DND-41 (cell line): ENCODE results near the gene PDE4DIP.
"Not testable (repeated sequence)": the region's sequence is repeated elsewhere in the genome, so short reads cannot be mapped to it uniquely, and the experiment has no call there.

Experiments used
- ATAC-seq: fragments of 200-7000 bp; cut with Tn5 transposase; 3 replicates; pipeline ENCODE4 v1.9.1; 2021; ENCODE audit warnings: low read depth; ENCODE audit not compliant: insufficient read depth
- DNase-seq: peaks from one replicate; pipeline ENCODE4 v3.0.0-alpha.2; 2020
- H2AFZ ChIP-seq: 2 replicates; pipeline ENCODE4 v1.6.0; 2012; ENCODE audit warnings: low read depth, low read length
- H3K27ac ChIP-seq: 2 replicates; pipeline ENCODE4 v1.5.1; 2012; ENCODE audit warnings: low read length, inconsistent platforms
- H3K27me3 ChIP-seq: fragments of 200-600 bp; sonication (generic); 2 replicates; pipeline ENCODE4 v1.6.0; 2012; ENCODE audit warnings: low read length, mild to moderate bottlenecking, inconsistent platforms; ENCODE audit not compliant: insufficient read depth, poor library complexity
- H3K36me3 ChIP-seq: 2 replicates; pipeline ENCODE4 v1.5.1; 2012; ENCODE audit warnings: low read length, inconsistent platforms; ENCODE audit not compliant: insufficient read depth
- H3K4me1 ChIP-seq: 2 replicates; pipeline ENCODE4 v1.5.1; 2012; ENCODE audit warnings: mild to moderate bottlenecking, low read length; ENCODE audit not compliant: insufficient read depth
- H3K4me2 ChIP-seq: 2 replicates; pipeline ENCODE4 v1.6.0; 2012; ENCODE audit warnings: mild to moderate bottlenecking, moderate library complexity, low read length, inconsistent platforms; ENCODE audit not compliant: insufficient read depth
- H3K4me3 ChIP-seq, 2 experiments: fragments of 200-600 bp in 1 of 2; shearing (Covaris generic) in 1 of 2; 2 replicates each; pipeline ENCODE4 v1.5.1; 2012 to 2016; ENCODE audit warnings: inconsistent platforms in 2 of 2, low read length in 2 of 2, mild to moderate bottlenecking in 2 of 2, low read depth in 1 of 2, moderate library complexity in 1 of 2
- H3K79me2 ChIP-seq: 2 replicates; pipeline ENCODE4 v1.6.0; 2012; ENCODE audit warnings: low read length, inconsistent platforms; ENCODE audit not compliant: insufficient read depth
- H3K9ac ChIP-seq: 2 replicates; pipeline ENCODE4 v1.6.0; 2012; ENCODE audit warnings: low read depth, mild to moderate bottlenecking, inconsistent platforms, low read length, moderate library complexity
- H3K9me3 ChIP-seq: 2 replicates; pipeline ENCODE4 v1.5.1; 2012; ENCODE audit warnings: low read length, moderate library complexity, mild to moderate bottlenecking, inconsistent platforms; ENCODE audit not compliant: insufficient read depth, severe bottlenecking
- H4K20me1 ChIP-seq: 2 replicates; pipeline ENCODE4 v1.6.0; 2012; ENCODE audit warnings: low read length; ENCODE audit not compliant: insufficient read depth

Gene PDE4DIP

DNA sequence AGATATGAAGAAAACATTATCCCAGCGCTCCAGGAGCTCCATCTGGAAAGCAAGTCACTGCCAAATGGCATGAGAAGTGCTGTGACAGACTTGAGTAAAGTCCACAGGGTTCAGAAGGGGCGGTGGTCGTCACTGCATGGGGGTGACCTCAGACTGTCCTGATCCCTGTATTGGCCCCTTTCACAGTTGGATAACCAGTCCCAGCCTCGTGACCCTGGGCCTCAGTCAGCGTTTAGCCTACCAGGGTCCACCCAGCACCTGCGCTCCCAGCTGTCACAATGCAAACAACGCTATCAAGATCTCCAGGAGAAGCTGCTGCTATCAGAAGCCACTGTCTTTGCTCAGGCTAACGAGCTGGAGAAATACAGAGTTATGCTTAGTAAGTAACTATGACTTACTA is 158.4 kb downstream of the PDE4DIP start:
- H3K36me3 ChIP-seq, result not testable (repeated sequence)

DNA sequence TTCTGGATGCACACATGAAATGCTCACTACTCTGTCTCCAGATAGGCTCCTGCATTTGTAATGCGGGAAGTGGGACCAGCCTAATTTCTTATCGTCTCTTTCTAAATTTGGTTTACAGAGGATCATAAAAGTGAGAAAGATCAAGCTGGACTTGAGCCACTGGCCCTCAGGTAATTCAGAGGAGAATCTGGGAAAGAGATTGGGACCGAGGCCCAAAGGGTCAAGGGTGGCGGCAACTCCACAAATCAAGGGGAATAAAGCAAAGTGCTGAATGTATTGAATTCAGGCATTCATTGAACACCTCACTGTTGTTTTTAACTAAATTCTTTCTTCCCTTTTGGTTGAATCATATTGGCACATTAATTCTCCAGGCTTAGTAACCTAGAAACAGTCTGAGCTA is 164.1 kb downstream of the PDE4DIP start:
- H3K4me2 ChIP-seq, H4K20me1 ChIP-seq, H3K4me1 ChIP-seq, H3K27me3 ChIP-seq, H3K4me3 ChIP-seq, H3K27ac ChIP-seq, H3K9ac ChIP-seq, ATAC-seq, H2AFZ ChIP-seq, H3K79me2 ChIP-seq, H3K9me3 ChIP-seq, H3K36me3 ChIP-seq, DNase-seq: not testable (repeated sequence)

More for the DNA sequence above, 158.4 kb downstream of the PDE4DIP start:
- H3K79me2 ChIP-seq, H3K4me3 ChIP-seq, DNase-seq, H3K27me3 ChIP-seq, H3K27ac ChIP-seq, H3K9me3 ChIP-seq, H2AFZ ChIP-seq, ATAC-seq, H3K9ac ChIP-seq, H4K20me1 ChIP-seq, H3K4me2 ChIP-seq, H3K4me1 ChIP-seq: not testable (repeated sequence)

DNA sequence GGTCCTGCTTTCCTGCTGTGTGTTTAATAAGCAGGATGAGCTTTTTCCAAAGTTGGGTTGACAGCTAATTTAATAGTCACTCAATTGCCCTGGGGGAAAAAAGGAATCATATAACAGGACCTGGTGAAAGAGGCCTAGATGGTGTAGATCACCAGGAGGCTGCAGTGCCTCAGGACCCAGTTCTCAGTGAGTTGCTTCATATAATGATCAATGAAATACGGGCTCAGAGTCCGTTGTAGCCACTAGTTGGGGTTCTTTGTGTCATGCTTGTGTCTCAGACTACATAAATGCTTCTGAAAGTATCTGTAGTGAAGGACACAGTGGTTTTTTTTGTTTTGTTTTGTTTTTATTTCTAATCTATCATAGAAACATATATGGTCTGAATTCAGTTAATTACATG is 164.5 kb downstream of the PDE4DIP start:
- H3K4me1 ChIP-seq, H3K4me2 ChIP-seq, H4K20me1 ChIP-seq, H3K9ac ChIP-seq, DNase-seq, ATAC-seq, H3K79me2 ChIP-seq, H3K36me3 ChIP-seq, H3K4me3 ChIP-seq, H2AFZ ChIP-seq, H3K27ac ChIP-seq, H3K27me3 ChIP-seq, H3K9me3 ChIP-seq: not testable (repeated sequence)

DNA sequence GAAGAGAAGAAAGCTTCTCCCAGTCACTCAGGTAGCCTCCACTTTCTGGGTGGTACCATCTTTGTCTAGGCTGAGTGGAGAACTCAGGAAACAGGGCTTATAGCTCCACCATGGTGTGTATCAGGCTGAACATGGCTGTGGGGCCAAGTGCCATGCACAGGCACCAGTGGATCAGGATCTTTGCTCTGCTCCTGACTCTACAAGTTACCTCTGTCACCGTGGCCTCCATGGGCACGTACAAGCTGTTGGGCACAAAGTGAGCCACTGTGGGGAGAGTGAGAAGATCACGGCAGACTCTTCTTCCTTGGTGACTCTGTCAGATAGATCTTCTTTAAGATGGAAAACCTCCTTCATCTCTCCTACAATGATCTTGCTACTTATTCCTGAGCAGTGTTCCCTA is 165.5 kb downstream of the PDE4DIP start:
- not testable (repeated sequence) for H3K79me2 ChIP-seq, H3K4me1 ChIP-seq, H3K4me3 ChIP-seq, H3K4me2 ChIP-seq, H3K9ac ChIP-seq, H4K20me1 ChIP-seq, ATAC-seq, H2AFZ ChIP-seq, H3K27ac ChIP-seq, DNase-seq, H3K36me3 ChIP-seq, H3K27me3 ChIP-seq, H3K9me3 ChIP-seq

DNA sequence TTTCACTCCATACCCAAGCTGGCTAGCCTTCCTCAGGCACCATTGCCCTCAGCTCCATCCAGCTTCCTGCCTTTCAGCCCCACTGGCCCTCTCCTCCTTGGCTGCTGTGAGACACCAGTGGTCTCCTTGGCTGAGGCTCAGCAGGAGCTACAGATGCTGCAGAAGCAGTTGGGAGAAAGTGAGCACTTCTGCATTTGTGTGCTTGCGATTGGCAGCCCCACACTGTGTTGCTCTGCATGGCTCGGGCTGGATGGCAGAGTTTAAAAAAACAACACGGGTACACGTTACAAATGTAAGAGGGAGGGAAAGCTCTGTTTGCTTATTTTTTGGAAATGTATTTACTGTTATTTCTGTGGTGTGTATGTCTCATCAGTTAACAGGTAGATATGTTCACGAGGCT is 168.4 kb downstream of the PDE4DIP start:
- not testable (repeated sequence) for H3K79me2 ChIP-seq, H3K4me1 ChIP-seq, DNase-seq, H3K36me3 ChIP-seq, H3K27me3 ChIP-seq, H3K4me2 ChIP-seq, H3K9ac ChIP-seq, H3K4me3 ChIP-seq, H4K20me1 ChIP-seq, H2AFZ ChIP-seq, ATAC-seq, H3K27ac ChIP-seq, H3K9me3 ChIP-seq

DNA sequence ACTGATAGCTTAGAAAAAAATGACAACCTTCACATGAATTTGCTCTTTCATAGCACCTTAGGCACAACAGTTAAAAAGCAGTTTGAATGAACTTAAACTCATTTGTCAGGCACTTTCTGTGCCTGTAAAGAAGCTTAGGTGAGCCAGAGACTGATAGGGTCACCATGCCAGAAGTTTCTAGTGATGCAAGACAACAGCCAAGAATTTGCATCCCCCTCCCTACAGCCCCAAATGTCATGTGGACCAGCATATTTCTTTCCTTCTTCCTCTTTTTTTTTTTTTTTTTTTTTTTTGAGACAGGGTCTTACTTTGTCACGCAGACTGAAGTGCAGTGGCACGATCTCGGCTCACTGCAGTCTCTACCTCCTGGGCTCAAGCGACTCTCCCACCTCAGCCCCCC is 169.3 kb downstream of the PDE4DIP start:
- H3K79me2 ChIP-seq, H3K27me3 ChIP-seq, ATAC-seq, H3K9ac ChIP-seq, H3K36me3 ChIP-seq, DNase-seq, H3K9me3 ChIP-seq, H4K20me1 ChIP-seq, H2AFZ ChIP-seq, H3K27ac ChIP-seq, H3K4me2 ChIP-seq, H3K4me1 ChIP-seq, H3K4me3 ChIP-seq: not testable (repeated sequence)

DNA sequence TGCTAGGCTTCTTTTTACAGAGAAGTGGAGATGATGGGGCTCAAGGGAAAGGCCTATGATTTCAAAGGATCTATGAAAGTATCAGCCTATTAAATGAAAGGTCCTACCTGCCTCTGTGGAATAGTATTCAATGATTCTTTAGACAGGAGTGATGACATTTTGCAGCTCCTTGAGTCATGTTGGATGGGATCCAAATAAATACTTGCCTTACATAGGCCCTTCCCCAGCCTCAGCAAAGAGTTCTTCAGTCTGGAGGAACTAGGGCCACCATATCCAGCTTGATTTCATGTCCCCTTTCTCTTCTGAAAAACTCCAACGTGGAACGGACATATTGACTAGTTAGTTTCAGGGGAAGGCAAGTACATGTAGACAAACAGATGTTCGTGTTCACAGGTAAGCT is 171.3 kb downstream of the PDE4DIP start:
- H3K9me3 ChIP-seq, H3K27ac ChIP-seq, DNase-seq, H3K4me1 ChIP-seq, H3K36me3 ChIP-seq, H2AFZ ChIP-seq, H3K4me2 ChIP-seq, H3K4me3 ChIP-seq, H3K27me3 ChIP-seq, H3K79me2 ChIP-seq, H4K20me1 ChIP-seq, H3K9ac ChIP-seq, ATAC-seq: not testable (repeated sequence)

DNA sequence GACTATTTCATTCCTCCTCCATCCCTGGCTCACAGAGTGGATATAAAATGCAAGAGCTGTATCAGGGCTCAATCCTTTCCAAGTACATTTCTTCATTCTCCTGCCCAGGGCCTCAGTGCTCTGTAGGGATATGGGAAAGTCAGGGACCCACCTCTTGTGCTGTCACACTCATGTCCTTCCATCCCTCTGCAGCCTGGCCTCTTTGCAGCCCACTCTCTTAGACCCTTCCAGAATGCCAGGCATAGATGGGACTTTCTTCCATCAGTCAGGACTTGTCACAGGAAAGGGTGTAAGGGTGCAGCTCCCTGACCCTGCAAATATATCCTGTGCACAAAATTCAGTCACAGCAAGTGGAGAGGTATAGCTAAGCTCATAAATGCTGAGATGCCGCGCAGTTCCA is 172.4 kb downstream of the PDE4DIP start:
- not testable (repeated sequence) for H3K4me2 ChIP-seq, H3K36me3 ChIP-seq, H3K27me3 ChIP-seq, H3K4me3 ChIP-seq, H3K27ac ChIP-seq, H3K79me2 ChIP-seq, H3K4me1 ChIP-seq, H2AFZ ChIP-seq, ATAC-seq, H3K9ac ChIP-seq, H3K9me3 ChIP-seq, DNase-seq, H4K20me1 ChIP-seq

DNA sequence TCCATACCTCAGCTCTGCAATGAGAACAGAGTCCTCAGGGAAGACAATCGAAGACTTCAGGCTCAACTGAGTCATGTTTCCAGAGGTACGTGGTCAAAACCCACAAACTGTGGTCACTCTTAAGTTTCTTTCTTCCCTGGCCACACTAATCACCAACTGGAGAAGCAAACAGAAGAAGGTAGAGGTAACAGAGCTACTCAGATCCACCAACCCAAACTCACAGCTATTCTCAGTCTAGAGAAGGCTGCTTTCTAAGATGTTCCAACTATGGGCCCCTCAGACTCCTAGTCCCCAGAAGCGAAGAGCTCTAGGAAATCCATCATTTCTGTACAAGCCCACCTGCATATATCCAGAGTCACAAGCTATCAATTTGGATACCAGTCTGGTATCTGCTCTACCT is 174.3 kb downstream of the PDE4DIP start:
- H3K4me3 ChIP-seq, DNase-seq, H3K36me3 ChIP-seq, H2AFZ ChIP-seq, H3K79me2 ChIP-seq, ATAC-seq, H3K9me3 ChIP-seq, H3K9ac ChIP-seq, H3K27ac ChIP-seq, H3K4me2 ChIP-seq, H4K20me1 ChIP-seq, H3K4me1 ChIP-seq, H3K27me3 ChIP-seq: not testable (repeated sequence)
